ENCODE measurements around the gene CLNS1A. TPM values are rescaled to one million over a fixed set of nuclear protein-coding genes. Genes with fewer than 3 reads are reported as not detected.

Gene CLNS1A
- total and polyA plus RNA-seq, 9 of the 15 experiments (the other 6 are each of a cell fraction or from before 2014, with no cell fraction given) = 146 to 472 (median 345) TPM

GRCh38 chr11:77637345-77638165 lies at the start of gene CLNS1A (continued):
- no peak for TF ChIP-seq NFIX (CRISPR knock-in tag; IDR thresholded peaks at IDR 0.05; ENCODE audit: low read depth)
- 0 out of 2 replicates have a peak, but pooled peaks have one; percentile 25 for TF ChIP-seq ZNF583 (CRISPR knock-in tag; IDR thresholded peaks at IDR 0.05)
- TF ChIP-seq NR2F6 (CRISPR knock-in tag; IDR thresholded peaks at IDR 0.05) = no peak
- 0 out of 2 replicates have a peak, but pooled peaks have one; percentile 29 for TF ChIP-seq ZNF766 (CRISPR knock-in tag; conservative IDR thresholded peaks at IDR 0.05)
- TF ChIP-seq KAT7 (CRISPR knock-in tag; IDR thresholded peaks at IDR 0.05; ENCODE audit: borderline replicate concordance) = no peak
- peak; percentile 82 for TF ChIP-seq TAF7 (tag; IDR thresholded peaks at IDR 0.05)
- TF ChIP-seq HOXB6 (CRISPR knock-in tag; IDR thresholded peaks at IDR 0.05; ENCODE audit: borderline replicate concordance) = no peak
- TF ChIP-seq ZNF512 (tag; IDR thresholded peaks at IDR 0.05) = peak; percentile 100
- TF ChIP-seq SREBF2 (CRISPR knock-in tag; IDR thresholded peaks at IDR 0.05) = no peak
- no peak for TF ChIP-seq SNRNP70 (optimal IDR thresholded peaks at IDR 0.05; ENCODE audit: low read depth, low read length)
- 0 out of 2 replicates have a peak, but pooled peaks have one; percentile 31 for TF ChIP-seq ZNF134 (CRISPR knock-in tag; conservative IDR thresholded peaks at IDR 0.05)
- TF ChIP-seq ZSCAN32 (CRISPR knock-in tag; IDR thresholded peaks at IDR 0.05) = no peak
- no peak for TF ChIP-seq TSHZ1 (CRISPR knock-in tag; IDR thresholded peaks at IDR 0.05)
- TF ChIP-seq MAFK (IDR thresholded peaks at IDR 0.05; ENCODE audit: low read length) = no peak
- TF ChIP-seq MTA2 (IDR thresholded peaks at IDR 0.05; ENCODE audit: low read depth) = peak; percentile 59; the same call in 1 of the 2 replicates

All from K562 (cell line).